Vagina (tissue), 2 donors: Measurements from ENCODE around the gene TRIO. TPM values are rescaled to one million over a fixed set of nuclear protein-coding genes. Genes with fewer than 3 reads are reported as not detected.

ENCODE experiments used
- DNase-seq, 2 donors: peaks; one replicate each; pipeline ENCODE4 v3.0.0-alpha.2; 2017; ENCODE audit errors: extremely low spot score in 2 of 2
- H3K27ac ChIP-seq: fragments of 200-600 bp; sonication (generic); one replicate; pipeline ENCODE4 v1.5.1; 2019
- H3K27me3 ChIP-seq: fragments of 200-600 bp; sonication (generic); one replicate; pipeline ENCODE4 v1.5.1; 2019
- H3K36me3 ChIP-seq, 2 donors: fragments of 200-600 bp; sonication (generic); one replicate each; pipeline ENCODE4 v1.5.1; 2017 to 2019
- H3K4me1 ChIP-seq: fragments of 200-600 bp; sonication (generic); one replicate; pipeline ENCODE4 v1.5.1; 2019
- H3K4me3 ChIP-seq, 2 donors: fragments of 200-600 bp; sonication (generic); 1 replicate in 1 of 2; 2 replicates in 1 of 2; pipeline ENCODE4 v1.5.1; 2016 to 2019
- H3K9me3 ChIP-seq: fragments of 200-600 bp; sonication (generic); one replicate; pipeline ENCODE4 v1.5.1; 2019
- CTCF ChIP-seq, 3 experiments: fragments of 450-650 bp in 2 of 3; fragments of 200-600 bp in 1 of 3; sonication (generic) in 1 of 3; IDR thresholded peaks; one replicate each; pipeline ENCODE4 v1.5.1; 2017 to 2019; ENCODE audit warnings: antibody characterized with exemption in 3 of 3, mild to moderate bottlenecking in 2 of 3, moderate library complexity in 2 of 3
- POLR2A ChIP-seq, 2 donors: fragments of 450-650 bp; IDR thresholded peaks; one replicate each; pipeline ENCODE4 v1.6.1; 2017; ENCODE audit warnings: antibody characterized with exemption in 2 of 2, mild to moderate bottlenecking in 2 of 2, moderate library complexity in 2 of 2
- POLR2AphosphoS5 ChIP-seq, 2 donors: sonication (generic); formaldehyde crosslinking; IDR thresholded peaks; one replicate each; pipeline ENCODE4 v1.9.0; 2017; ENCODE audit warnings: antibody characterized with exemption in 2 of 2, mild to moderate bottlenecking in 2 of 2, low read depth in 1 of 2; ENCODE audit not compliant: insufficient read depth in 1 of 2
- intact Hi-C: fragments of 100-400 bp; cut with DNase I; formaldehyde crosslinking; loops from one replicate; pipeline ENCODE4 v1.15.1; 2023
- total RNA-seq: library from RNA; depleted of rRNA; stranded (reverse); fragments of >200 nt; gene quantifications from one replicate; pipeline ENCODE4 v1.2.3, GENCODE V29; 2016

TRIO gene
- total RNA-seq, 1 donor from 2014 or later, result 142 TPM

GRCh38 chr5:14323466-14323865 is 180.3 kb downstream of the TRIO start:
- intact Hi-C loops, result no loop called here
- H3K36me3 ChIP-seq, result peaks cover 0 to 8% of the 10 kb centered on the region in 2 donors

GRCh38 chr5:14325369-14325768 is 182.2 kb downstream of the TRIO start:
- intact Hi-C loops, result no loop called here
- DNase-seq, result no peak
- peaks cover 0 to 8% of the 10 kb centered on the region in 2 donors for H3K36me3 ChIP-seq
- H3K9me3 ChIP-seq, result no peaks in the 10 kb centered on the region
- no peaks in the 10 kb centered on the region for H3K4me1 ChIP-seq
- no peak for TF ChIP-seq POLR2A (IDR thresholded peaks at IDR 0.05)
- no peak for TF ChIP-seq POLR2AphosphoS5 (IDR thresholded peaks at IDR 0.05; ENCODE audit: insufficient read depth in 1 of 2, low read depth in 1 of 2)
- no peak for TF ChIP-seq CTCF (IDR thresholded peaks at IDR 0.05)
- H3K27ac ChIP-seq, result no peak overlapping the region
- no peak overlapping the region for H3K4me3 ChIP-seq
- H3K27me3 ChIP-seq, result no peaks in the 10 kb centered on the region

More at GRCh38 chr5:14323466-14323865, 180.3 kb downstream of the TRIO start:
- no peak overlapping the region for H3K27ac ChIP-seq
- no peaks in the 10 kb centered on the region for H3K4me1 ChIP-seq
- DNase-seq, result no peak
- H3K27me3 ChIP-seq, result no peaks in the 10 kb centered on the region
- no peak overlapping the region for H3K4me3 ChIP-seq
- TF ChIP-seq POLR2AphosphoS5 (IDR thresholded peaks at IDR 0.05; ENCODE audit: insufficient read depth in 1 of 2, low read depth in 1 of 2) (no peak), CTCF (IDR thresholded peaks at IDR 0.05) (no peak), POLR2A (IDR thresholded peaks at IDR 0.05) (no peak)
- no peaks in the 10 kb centered on the region for H3K9me3 ChIP-seq

GRCh38 chr5:14326035-14326903 is 183.1 kb downstream of the TRIO start:
- no peak overlapping the region for H3K4me3 ChIP-seq
- H3K36me3 ChIP-seq, result peaks cover 0 to 3% of the 10 kb centered on the region in 2 donors

GRCh38 chr5:14327624-14328023 is 184.5 kb downstream of the TRIO start:
- no peak for DNase-seq
- Histone ChIP-seq H3K4me3 (no peak overlapping the region), H3K36me3 (no peaks in the 10 kb centered on the region), H3K4me1 (no peaks in the 10 kb centered on the region), H3K9me3 (no peaks in the 10 kb centered on the region), H3K27ac (no peak overlapping the region), H3K27me3 (no peaks in the 10 kb centered on the region)
- no peak for TF ChIP-seq POLR2AphosphoS5 (IDR thresholded peaks at IDR 0.05; ENCODE audit: insufficient read depth in 1 of 2, low read depth in 1 of 2)
- no peak for TF ChIP-seq CTCF (IDR thresholded peaks at IDR 0.05)
- no peak for TF ChIP-seq POLR2A (IDR thresholded peaks at IDR 0.05)
- intact Hi-C loops, result no loop called here

More at GRCh38 chr5:14326035-14326903, 183.1 kb downstream of the TRIO start:
- H3K27ac ChIP-seq, result no peak overlapping the region
- H3K9me3 ChIP-seq, result no peaks in the 10 kb centered on the region
- no peaks in the 10 kb centered on the region for H3K27me3 ChIP-seq
- no peak for TF ChIP-seq POLR2AphosphoS5 (IDR thresholded peaks at IDR 0.05; ENCODE audit: insufficient read depth in 1 of 2, low read depth in 1 of 2)
- no peak for TF ChIP-seq POLR2A (IDR thresholded peaks at IDR 0.05)
- TF ChIP-seq CTCF (IDR thresholded peaks at IDR 0.05), result no peak
- intact Hi-C loops, result no loop called here
- no peaks in the 10 kb centered on the region for H3K4me1 ChIP-seq
- DNase-seq, result no peak

- H3K27ac ChIP-seq, result no peak overlapping the region
- intact Hi-C loops, result no loop called here
- TF ChIP-seq CTCF (IDR thresholded peaks at IDR 0.05), result no peak
- no peak for TF ChIP-seq POLR2A (IDR thresholded peaks at IDR 0.05)
- H3K4me3 ChIP-seq, result no peak overlapping the region
- no peaks in the 10 kb centered on the region for H3K36me3 ChIP-seq
- no peaks in the 10 kb centered on the region for H3K9me3 ChIP-seq
- no peak for DNase-seq
- H3K27me3 ChIP-seq, result no peaks in the 10 kb centered on the region
- no peaks in the 10 kb centered on the region for H3K4me1 ChIP-seq
These were observed 185.0 kb downstream of the TRIO start for GRCh38 chr5:14328144-14328543.
